NCI-H510A treated with DMSO at 0.1 percent for 48 hours (cell line): ENCODE measurements around the gene SIRPG.
"Not testable (repeated sequence)": the region's sequence is repeated elsewhere in the genome, so short reads cannot be mapped to it uniquely, and the experiment has no call there.

Experiments
- DNase-seq: peaks from one replicate; lab custom pipeline; 2025; lab: John Stamatoyannopoulos, UW

Gene SIRPG

DNA sequence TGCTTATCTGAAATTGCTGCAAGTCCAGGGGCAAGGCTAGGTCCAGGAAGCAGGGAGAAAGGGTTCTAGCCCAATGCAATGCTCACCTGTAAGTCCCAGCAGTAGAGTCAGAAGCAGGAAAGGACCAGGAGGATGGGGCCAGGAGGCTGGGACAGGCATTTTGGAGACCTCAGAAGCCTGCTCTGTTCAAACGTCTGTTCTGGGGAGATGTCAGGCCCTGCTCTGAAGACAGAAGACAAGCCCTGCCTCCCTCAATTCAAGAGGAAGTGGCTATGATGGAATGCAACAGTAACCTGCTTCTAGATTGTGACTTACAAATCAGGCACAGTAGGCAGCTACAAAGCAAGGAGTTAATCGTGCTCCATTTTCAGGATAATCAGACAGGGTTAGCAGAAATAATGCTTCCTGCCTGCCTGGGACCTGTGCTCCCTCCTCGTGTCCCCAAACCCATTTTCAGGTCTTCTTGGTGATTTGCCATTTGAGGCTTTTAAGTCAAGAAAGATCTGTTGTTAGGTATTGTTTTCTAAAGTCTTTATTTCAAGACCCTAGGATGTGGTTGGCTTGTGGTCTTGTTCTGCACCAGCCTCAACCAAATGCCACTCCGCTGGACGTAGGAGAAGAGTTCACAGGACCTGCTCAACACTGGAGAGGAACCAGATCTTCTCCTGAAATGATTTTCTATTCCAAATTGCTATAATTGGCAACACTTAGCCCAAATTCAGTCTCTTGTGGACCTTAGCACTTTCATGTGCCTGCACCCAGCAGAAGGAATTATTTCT is at the start of gene SIRPG:
SIRPG (minus strand) TSS at position 224 of the 779 bp plus-strand sequence; CDS start at position 159, 65 bp downstream.
- no peak for DNase-seq

- not testable (repeated sequence) for DNase-seq
Measured at GRCh38 chr20:1706887-1707286, 49.3 kb upstream of the SIRPG start.

GRCh38 chr20:1706079-1706478 is 48.5 kb upstream of the SIRPG start:
- DNase-seq, result no peak

DNA sequence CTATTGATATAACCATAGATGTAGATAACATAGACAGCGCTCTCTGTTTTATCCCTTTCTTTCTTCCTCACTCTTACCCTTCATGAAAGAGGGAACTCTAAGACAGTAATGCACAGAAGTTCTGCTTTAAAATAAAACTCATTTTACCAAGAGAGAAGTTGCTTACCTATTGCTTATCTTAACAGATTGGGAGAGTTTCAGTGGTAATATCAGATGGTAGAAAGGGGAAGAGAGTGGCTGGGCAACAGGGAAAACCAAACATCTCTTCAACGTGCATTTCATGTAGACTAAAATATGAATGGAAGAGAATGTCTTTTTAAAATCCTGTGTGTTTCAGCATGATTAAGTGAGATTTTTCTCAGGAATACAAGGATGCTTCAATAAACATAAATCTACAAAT is 45.3 kb upstream of the SIRPG start:
- no peak for DNase-seq

DNA sequence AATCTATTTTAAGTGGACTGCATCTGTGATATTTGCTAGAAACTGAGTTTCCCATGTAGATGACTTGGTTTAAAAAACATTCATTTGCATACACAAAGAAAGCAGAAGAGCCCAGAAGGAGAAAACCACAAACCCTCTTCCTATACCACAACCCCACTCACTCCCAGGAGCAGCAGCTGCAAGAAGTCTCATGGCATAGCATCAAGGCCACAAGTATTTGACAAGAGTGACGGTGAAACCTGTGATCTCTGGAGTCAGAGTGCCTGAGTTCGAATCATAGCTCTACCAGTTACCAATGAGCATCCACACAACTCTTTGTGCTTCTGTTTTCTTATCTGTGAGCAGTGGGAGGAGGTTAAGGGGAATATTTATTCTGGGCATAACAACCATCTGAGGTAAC is 44.7 kb upstream of the SIRPG start:
- no peak for DNase-seq

DNA sequence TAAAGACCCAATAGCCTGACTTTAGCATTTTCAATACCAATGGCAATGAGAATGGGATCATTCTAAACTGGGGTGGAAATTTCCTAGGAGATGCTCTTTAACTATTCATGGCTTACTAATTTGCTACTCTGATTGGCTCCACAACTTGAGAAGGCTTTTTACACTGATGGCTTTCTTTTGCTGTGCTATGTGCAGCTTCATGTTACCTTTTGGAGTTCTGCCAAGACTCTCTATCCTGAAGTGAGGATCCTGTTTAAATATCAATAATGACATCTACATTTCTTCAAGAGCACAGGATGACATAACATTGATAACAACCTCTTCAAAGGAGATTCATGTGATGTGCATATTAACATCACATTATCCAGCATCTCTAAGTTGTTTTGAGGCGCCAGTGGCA is 43.4 kb upstream of the SIRPG start:
- DNase-seq, result peak; percentile 32

GRCh38 chr20:1697592-1697991 is 40.0 kb upstream of the SIRPG start:
- DNase-seq, result no peak

- no peak for DNase-seq
Measured at GRCh38 chr20:1696521-1697209, 39.1 kb upstream of the SIRPG start.

- no peak for DNase-seq
Measured at GRCh38 chr20:1694672-1695071, 37.1 kb upstream of the SIRPG start.

DNA sequence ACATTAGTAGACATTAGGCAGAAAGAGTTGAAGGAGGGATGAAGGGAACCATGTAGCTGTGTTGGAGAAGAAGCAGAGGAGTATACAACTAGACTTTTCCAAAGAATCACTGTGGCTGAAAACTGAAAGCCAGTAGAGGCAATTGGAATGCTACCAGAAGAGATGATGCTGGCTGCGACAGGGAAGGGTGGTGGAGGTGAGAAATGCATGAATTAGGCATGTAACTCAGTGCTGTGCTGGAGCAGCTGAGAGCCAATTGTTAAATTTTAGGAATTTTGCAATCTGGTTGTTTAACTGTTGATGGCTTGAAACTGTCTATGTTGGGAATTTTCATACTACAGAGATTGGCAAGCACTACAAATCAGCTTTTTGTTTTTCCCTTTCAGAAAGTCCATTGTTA is 35.8 kb upstream of the SIRPG start:
- no peak for DNase-seq

DNA sequence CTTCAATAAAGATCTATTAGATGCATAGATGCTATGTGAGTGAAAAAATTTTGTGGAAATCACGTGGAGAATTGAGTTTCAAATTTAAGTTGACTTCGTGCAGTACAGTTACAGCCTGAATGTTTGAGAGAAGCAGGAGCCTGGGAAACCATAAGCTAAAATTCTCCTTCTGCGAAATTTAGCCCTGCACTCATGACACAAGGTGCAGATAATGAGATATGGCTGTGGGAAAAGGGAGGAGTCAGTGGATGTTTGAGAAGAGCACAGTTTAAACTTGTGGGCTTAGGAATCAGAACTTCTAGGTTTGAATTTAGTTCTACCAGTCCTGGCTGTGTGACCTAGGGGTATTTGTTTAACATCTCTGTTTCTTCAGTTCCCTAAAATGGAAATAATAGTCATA is 32.1 kb upstream of the SIRPG start:
- no peak for DNase-seq

DNA sequence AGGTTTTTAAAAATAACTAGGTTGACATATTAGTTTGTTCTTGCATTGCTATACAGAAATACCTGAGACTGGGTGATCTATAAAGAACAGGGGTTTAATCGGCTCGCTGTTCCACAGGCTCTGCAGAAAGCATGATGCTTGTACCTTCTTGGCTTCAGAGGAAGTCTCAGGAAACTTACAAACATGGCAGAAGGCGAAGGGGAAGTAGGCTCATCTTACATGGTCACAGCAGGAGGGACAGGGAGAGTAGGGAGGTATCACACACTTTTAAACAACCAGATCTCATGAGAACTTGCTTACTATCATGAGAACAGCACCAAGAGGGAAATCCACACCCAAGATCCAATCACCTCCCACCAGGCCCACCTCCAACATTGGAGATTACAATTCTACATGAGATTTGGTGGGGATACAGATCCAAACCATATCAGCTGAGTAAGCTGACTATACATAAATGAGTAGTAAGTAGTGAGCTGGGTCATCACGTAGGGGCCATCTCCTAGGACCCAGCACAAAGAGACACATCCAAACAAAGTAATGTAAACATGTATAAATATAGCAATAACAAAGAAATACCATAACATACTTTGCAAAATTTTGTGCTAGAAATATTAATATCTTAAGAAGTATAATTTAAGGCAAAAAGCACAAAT is 31.4 kb upstream of the SIRPG start:
- no peak for DNase-seq

DNA sequence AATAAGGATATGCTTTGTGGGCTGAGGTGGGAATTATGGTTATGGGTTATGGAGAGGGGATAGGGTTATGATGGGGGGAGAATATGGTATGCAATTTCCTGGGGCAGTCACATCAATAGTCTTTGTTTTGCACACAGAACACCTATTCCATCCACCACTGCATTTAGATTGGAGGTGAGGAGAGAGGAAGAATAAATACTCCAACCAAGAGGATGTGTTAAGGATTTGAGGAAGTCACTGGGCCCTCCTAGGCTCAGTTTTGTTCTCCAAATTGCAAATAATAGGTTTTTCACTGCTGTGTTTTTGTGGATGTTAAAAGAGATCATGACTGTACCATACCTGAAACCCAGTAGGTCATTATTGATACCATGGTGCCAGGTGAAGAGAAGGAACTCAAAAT is 29.5 kb upstream of the SIRPG start:
- DNase-seq, result no peak

DNA sequence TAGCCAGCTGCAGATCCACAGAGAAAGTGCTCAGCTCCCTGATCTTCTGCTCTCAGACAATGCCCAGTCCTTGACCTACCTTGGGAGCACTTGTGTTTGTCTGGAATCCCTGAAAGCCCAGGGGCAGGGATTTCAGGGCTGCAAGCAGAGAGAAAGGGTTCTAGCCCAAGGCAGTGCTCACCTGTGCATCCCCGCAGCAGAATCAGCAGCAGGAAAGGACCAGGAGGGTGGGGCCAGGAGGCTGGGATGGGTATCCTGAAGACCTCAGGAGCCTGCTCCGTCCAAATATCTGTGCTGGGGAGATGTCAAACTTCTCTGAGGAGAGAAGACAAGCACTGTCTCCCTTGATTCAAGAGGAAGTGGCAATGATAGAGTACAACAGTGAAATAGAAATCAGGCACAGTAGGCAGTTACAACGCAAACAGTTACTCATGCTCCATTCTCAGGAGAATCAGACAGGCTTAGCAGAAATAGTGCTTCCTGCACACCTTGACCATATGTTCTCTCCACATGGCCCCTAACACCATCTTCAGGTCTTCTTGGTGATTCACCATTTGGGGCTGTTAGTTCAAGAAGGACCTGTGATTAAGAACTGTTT is 28.7 kb upstream of the SIRPG start:
- DNase-seq, result no peak

DNA sequence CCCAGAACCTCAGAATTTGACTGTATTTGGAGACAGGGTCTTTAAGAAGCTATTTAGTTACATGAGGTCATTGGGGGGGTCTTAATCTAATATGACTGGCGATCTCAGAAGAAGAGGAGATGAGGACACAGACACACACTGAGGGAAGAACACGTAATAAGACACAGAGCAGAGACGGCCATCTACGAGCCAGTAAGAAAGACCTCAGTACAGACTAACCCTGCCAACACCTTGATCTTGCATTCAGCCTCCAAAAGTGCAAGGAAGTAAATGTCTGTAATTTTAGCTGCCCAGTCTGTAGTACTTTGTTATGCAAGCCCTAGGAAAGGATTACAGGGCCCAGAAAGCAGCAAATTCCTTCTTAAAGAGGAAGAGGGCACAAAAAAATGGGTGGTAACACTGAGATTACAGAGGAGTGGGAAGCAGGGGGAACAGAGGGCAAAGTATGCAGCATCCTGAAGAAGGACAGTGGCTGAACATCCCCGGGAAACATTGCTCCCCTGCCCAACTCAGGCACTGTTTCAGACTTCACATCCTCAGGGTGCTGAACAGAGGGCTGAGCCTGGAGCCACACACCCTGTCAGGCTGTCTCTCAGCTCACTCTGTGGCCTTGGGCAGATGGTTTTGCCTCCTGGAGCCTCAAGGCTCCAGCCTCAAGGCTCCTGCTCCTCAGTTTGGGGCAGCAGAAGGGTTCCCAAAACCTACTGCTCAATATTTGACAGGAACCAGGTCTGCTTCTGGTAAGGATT is 27.9 kb upstream of the SIRPG start:
- no peak for DNase-seq

GRCh38 chr20:1684872-1685271 is 27.3 kb upstream of the SIRPG start:
- DNase-seq, result no peak

- no peak for DNase-seq
Measured at GRCh38 chr20:1676650-1677049, 19.1 kb upstream of the SIRPG start.

GRCh38 chr20:1674990-1675780 is 17.6 kb upstream of the SIRPG start:
- no peak for DNase-seq

DNA sequence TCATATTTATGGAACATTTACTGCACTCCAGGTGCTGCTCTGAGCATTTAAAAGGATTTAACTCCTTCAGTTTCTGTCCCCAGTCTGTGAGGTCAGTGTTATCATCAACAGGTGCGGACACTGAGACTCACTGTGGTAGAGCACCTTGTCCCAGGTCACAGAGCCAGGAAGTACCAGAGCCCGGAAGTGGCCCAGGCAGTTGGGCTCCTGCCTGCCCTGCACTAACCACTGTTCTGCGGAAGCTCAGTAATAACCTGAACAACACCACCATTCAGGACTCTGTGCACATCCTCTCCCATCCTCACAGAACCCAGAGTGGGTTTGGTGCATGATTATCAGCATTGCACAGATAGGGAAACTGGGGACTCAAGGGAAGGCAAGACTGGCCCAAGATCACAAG is 16.8 kb upstream of the SIRPG start:
- DNase-seq, result no peak

GRCh38 chr20:1673424-1673823 is 15.8 kb upstream of the SIRPG start:
- no peak for DNase-seq

DNA sequence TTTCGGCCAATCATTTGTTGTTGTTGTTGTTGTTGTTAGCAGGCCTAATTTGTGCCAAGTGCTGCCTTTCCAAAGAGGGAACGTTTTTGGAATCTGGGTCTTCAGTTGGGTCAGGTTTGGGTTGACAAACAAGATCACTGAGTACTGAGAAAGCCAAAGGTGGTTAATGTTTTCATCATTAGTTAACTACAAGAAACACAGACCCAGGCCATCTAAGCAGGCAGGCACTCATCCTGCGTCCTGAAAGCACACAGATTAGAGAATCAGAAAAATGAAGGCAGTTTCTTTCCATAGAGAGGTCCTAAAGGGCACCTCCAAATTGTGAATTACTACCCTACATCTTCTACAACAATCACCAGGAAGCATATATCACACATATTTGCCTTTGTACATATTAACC is 15.1 kb upstream of the SIRPG start:
- no peak for DNase-seq
